GM18868 (cell line): ENCODE data around the gene A3GALT2.
"Not testable (repeated sequence)": the region's sequence is repeated elsewhere in the genome, so short reads cannot be mapped to it uniquely, and the experiment has no call there.

Experiments used
- ATAC-seq: cut with Tn5 transposase; IDR thresholded peaks from one replicate; pipeline ENCODE4 v1.9.1; 2021; ENCODE audit warnings: mild to moderate bottlenecking, moderate library complexity; ENCODE audit not compliant: unreplicated experiment

Gene A3GALT2

DNA sequence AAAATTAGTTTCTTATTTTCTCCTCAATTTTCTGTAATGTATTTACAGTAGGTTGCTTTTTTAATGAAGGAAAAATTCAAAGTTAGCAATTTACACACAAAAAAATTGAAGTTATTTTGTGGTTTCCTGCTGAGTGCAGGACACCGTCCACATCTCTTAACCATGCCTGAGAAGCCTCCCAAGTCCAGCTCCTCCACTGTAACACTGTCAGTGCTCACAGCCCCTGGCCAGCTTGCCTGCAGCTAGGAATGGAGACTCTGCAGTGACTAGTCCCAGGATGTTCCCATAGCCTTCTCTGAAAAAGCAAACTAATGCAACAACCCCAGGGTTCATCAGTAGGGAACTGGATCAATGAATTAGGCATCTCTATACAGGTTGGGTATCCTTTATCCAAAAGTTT is 3.5 kb downstream of the A3GALT2 start:
- ATAC-seq = no peak

DNA sequence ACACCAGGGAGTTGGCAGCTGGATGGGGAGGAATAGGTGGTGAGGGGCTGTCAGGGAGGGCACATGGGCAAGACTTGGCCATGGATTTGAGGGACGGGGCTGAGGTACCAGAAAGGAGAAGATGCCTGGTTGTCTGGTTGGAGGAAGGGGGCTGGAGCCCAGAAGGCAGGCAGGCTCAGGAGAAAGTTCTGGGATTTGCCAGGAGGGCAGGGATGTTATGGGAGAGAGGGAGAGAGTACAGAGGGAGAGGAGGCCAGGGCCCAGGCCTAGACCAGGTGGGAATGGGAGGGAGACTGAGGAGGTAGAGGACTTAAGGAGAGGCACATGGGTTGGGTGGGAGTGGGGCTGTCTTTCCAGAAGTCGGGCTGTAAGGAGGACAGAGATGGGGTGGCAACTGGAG is 4.3 kb downstream of the A3GALT2 start:
- no peak for ATAC-seq

DNA sequence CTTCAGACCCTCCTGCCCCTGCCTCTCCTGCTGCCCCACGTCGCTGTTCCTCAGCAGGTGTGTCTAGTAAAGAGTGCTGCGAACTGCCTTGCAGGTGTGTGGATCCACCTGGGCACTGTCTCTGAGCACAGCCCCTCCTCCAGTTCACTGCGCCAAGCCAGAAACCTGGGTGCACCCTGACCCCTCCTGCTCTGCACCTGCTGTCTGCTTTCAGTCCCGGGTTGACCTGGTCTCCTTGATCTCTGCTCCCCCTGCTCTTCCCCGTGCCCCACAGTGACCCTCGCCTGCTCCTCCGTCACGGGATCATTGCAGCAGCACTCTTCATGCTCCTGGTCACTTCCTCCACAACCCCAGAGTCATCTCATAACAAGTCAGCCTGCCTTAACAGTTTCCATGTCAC is 6.5 kb downstream of the A3GALT2 start:
- no peak for ATAC-seq

DNA sequence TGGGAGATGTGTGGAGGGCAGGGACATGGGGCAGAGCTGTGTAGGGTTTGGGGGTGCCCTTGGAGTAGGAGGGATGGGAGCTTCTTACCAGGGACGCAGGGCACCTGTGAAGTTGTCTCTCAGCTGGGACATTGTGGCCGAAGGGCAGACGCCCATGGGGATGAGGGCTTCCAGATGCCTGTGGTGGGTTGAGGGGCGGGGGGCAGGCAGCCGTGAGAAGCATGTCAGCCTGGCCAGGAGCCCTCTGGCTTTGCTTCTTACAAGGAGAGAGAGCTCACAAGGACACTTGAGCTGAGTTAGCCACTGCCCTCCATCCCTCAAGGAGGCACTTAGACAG is 8.5 kb downstream of the A3GALT2 start:
- no peak for ATAC-seq

DNA sequence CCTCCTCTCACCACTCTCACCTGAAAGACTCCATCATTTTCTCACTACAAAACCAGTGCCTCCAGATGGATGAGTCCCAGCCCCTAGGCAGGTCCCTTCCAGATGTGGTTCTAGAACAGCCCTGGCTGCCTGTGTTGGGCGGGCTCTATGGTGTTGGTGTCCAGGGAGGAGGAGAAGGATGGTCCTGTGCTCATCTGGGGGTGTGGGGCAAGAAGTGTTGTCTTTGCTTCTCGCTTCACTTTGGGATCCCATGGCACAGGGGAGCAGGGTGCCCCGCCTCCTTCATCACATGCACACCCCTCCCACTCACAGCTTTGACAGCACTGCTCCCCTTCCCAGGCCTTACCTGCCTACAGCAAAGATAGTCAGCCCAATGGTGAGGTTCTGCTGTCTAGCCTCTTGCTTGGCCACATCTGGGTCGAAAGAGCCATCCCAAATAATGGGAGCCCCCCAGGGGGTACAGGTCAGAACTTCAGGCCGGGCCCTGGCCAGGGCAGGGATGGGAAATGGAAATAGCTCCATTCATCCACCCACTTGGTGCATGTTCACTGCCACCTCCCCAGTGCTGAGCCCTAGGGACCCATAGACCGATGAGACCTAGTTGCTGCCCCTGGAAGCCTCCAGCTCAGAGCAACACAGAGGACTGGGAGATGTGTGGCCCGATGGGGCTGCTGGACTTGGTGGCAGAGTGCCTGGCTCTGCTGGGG is 9.0 kb downstream of the A3GALT2 start:
- no peak for ATAC-seq

DNA sequence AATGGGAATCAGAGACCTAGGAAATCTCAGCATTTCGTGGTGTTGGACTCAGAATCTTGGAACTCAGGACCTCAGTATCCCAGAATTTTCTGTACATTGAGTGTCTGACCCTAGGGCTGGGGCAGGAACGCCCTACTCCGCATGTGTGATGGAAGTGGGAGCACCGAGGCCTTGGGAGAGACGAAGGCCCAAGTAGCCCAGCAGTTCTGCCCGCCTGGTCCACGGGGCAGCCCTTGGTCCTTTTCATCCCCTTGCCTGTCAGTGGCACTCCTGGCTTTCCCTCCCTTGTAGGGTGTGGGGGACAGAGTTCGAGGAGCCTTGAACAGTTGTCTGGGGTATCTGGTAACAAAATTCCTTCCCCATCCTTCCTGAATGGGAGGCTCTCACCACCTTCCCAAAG is 10.2 kb downstream of the A3GALT2 start:
- ATAC-seq = no peak

DNA sequence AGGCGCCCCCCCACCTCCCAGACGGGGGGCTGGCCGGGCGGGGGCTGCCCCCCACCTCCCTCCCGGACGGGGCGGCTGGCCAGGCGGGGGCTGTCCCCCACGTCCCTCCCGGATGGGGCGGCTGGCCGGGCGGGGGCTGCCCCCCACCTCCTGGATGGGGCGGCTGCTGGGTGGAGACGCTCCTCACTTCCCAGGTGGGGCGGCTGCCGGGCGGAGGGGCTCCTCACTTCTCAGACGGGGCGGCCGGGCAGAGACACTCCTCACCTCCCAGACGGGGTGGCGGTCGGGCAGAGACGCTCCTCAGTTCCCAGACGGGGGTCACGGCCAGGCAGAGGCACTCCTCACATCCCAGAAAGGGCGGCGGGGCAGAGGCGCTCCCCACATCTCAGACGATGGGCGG is 11.5 kb downstream of the A3GALT2 start:
- ATAC-seq = not testable (repeated sequence)

DNA sequence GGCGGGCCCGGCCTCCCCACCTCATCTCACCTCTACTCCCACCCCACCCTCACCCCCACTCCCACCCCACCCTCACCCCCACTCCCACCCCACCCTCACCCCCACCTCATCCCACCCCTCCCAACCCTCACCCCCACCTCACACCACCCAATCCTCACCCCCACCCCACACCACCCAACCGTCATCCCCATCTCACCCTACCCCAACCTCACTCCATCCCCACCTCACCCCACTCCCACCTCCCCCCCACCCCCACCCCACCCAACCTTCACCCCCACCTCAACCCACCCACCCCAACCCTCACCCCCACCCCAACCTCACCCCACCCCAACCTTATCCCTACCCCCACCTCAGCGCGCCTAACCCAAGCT is 13.4 kb downstream of the A3GALT2 start:
- no peak for ATAC-seq

DNA sequence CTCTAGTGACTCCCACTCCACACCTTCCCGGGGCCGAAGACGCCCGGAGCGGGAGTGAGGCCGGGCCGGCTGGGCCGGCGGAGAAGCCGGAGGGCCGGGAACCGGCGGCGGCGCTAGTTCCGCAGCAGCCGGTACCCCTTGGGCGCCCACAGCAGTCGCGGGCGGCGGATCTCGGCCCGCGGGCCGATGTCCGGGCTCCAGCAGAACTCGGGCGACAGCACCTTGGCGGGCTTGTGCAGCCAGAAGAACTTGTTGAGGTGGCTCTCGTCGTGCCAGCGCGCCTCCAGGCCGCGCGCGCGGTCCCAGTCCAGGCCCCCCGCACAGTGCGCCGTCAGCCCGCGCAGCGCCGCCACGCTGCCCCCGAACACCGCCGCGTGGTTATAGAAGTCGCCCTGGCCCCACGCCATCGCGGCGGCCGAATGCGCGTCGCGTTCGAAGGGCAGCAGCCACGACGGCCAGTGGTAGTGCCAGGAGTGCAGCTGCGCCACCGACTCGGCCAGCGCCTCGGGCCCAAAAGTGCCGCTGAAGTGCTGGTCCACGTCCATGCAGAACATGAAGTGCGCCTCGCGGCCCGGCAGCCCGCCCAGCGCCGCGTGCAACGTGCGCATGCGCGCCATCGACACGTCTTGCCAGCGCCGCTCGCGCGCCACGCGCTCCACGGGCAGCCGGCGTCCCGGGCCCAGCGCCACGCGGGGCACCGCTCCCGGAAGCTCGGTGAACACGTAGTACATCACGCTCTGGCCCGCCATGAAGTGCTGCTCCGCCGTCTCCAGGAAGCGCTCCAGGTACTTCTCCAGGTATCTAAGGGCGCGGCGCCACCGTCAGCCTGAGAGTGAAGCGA is 14.0 kb downstream of the A3GALT2 start:
- no peak for ATAC-seq

DNA sequence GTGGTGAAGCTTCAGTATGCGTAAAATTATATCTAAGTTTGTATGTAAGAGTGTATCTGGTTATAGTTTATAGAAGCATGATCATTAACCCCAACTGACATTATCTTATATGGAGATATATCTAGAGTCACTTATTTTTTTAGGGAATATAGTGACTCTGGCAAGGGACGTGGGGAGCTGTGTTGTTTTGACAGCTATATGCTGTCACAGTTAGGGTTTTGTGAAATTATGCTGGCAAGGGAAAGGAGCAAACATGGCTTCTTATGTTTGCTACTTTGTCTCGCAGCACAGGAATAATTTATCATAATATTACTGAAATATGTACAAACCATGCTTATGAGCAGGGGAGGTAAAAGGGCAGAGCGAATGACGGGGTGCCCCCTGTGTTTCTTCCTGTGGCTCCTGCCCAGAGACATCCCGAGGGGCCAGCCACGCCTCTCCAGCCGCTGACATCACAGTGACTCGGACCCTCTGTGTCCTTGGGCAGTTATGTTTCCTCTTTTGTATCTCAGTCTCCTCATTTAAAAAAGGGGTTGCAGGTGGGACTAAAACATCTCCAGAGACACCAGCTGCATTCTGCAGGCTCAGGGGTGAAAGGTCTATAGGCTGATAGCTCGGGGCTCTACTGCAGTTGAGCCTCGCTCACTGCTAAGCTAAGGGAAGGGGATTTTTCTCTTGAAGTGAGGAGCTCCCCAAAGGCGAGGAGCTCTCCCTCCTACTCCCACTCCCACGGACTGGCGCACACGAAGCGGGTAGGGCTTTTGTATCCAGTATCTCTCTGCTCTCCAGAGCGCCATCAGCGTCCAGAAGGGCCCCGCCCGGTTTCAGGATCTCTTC is 14.9 kb downstream of the A3GALT2 start:
- no peak for ATAC-seq

DNA sequence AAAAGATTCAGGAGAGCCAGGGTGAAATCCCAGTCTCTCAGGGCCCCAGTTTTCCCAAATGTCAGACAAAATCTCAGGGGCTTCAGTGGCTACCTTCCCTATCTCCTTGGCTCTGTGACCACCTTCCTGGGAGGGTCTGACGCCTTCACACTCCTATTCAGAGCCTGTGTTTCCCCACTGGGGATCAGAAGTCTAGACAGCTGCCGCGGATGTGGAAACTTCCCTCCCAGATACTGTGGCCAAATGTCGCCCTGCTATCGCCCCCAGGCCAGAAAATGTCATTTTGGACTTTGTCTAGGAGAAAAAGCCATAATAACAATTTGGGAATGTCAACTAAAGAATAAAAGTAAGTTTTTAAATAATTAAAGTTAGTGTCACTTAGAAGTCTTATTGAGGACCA is 15.9 kb downstream of the A3GALT2 start:
- no peak for ATAC-seq

DNA sequence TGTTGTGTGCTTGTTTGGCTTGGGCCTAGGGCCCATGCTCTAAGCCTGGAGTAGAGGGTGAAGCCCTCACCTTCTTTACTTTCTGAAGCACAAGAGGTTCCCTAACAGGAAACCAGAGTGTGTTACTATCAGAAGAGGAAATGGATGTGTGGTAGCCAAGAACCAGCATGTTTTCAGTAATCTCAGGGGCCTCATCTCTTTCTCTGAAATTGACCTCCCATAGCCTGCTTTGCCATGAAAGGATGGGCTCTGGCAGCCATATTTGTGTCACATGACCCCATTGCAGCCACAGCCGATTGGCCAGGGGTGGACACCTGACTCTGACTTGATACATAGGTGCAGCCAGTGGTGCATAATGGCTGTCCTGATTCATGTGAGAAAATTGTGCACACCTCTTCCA is 18.6 kb downstream of the A3GALT2 start:
- ATAC-seq = no peak

DNA sequence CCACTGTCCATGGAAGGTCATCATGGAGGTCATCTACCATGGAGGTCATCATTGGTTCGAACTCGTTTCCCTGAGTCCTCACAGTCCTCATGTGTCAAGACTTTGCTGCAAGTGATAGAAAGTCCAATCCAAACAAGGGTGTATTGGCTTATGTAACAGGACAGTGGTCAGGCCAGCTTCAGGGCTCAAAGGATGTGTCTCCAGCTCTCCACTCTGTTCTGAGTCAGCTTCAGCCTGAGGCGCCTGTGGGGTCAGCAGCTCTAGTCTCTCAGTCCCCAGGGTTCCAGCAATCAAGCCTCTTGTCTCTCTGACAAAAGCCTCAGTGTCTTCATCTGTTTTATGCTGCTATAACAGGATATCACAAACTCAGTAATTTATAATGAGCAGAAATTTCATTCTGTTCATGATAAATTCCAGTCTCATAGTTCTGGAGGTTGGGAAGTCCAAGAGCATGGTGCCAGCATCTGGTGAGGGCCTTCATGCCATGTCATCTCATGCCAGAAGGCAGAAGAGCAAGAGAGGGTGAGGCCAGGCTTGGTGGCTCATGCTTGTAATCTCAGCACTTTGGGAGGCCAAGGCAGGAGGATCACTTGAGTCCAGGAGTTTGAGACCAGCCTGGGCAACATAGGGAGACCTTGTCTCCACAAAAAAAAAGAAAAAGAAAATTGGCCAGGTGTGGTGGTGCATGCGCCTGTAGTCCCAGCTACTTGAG is 19.5 kb downstream of the A3GALT2 start:
- no peak for ATAC-seq

DNA sequence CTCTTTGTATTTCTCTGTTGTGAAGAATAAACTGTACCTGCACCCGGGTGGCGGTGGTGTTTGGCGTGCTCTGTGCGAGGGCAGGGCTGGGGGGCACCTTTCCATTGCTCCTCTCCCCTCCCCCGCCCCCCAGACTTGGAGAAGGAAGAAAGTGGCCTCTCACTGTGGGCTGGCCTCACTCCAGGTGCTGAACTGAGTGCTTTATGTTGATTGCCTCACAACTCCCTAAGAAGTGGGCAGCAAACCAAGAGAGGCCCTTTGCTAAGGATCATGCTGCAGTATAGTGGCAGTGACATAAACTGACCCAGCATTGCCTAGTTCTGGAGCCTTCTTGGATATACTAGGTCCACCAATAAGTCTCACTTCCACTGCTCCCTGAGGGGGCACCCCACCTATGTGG is 20.2 kb downstream of the A3GALT2 start:
- no peak for ATAC-seq

DNA sequence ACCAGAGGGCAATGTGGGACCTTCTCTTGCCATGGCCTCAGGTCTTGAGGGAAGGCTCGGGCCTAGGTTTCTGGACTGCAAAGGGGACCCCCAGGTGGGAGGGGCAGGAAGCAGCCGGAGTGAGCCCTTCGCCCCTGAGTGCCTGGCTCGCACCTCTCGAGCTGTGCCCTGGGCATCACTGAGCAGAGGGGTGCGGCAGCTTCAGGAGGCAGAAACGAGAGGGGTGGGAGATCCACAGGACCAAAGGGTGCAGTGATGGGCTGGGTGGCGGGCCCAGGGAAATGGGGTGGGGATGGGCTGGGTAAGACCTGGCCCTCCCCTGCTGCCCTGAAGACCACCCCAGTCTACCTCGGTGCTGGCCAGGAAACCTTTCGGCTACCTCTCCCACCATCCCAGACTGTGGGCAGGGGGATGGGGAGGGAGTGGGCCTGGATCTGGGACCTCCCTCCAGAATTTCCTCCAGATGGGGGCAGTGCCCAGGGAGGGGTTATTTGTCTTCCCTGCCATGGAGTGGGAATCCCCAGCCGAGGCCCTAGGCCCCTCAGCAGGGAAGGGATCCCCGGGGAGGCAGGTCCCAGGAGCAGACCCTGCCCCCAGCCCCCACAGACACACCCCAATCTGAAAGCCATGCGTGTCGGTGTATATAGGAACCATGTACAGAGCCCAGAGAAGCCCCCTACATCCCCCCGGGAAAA is 21.3 kb downstream of the A3GALT2 start:
- no peak for ATAC-seq

DNA sequence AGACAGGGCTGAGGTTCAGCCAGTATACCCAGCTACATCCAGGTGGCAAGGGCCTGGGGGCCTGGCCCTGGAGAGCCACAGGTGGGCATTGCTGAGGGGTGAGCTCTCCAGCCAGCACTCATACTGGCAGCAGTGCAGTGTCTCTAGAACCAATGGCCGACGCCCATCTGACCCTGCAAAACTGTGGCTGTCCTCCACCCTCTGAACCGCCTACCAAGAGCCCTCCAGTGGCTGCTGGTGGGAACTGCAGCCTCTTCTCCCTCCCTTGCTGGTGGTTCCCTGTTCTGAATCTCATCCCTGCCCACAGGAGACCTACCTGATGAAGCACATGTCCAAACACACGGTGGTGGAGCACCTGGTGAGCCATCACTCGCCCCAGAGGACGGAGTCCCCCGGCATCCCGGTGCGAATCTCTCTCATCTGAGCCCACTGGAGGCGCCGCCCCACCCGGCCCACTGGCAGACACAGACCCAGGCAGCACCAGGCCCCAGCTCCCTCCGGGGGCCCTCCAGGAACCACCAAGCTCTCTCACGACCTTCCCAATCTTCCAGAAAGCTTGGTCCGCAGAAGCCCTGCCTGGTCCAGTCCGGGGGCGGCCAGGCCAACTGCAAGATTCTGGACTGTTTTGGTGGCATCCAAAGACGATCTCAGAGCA is 22.1 kb downstream of the A3GALT2 start:
- no peak for ATAC-seq

DNA sequence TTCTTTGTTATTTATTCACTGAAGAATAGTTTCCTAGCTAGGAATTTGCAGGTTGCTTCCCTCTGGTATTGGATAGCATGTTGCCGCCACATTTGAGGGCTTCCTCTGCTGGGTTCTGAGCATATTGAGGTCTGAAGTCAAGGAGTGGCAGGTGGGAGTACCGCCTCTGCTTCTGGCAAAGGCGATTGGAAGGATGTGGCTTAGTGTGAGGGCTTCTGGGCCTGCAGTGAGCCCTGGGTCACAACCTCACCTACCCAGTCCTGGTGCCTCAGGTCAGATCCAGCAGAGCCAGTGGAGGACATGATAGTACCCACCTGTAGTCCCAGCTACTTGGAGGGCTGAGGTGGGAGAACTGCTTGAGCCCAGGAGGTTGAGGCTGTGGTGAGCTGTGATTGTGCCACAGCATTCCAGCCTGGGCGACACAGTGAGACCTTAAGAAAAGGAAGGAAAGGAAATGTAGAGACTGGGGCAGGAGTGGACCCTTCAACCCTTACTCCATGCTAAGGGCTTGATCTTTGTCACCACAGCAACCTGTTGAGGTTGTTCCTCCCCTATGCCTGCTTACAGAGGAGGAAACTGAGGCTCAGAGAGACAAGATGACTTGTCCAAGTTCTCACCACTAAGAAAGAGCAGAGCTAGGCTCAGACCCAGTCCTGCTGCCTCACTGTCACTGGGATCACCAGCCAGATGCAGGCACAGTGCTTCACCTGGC is 22.8 kb downstream of the A3GALT2 start:
- ATAC-seq = no peak

DNA sequence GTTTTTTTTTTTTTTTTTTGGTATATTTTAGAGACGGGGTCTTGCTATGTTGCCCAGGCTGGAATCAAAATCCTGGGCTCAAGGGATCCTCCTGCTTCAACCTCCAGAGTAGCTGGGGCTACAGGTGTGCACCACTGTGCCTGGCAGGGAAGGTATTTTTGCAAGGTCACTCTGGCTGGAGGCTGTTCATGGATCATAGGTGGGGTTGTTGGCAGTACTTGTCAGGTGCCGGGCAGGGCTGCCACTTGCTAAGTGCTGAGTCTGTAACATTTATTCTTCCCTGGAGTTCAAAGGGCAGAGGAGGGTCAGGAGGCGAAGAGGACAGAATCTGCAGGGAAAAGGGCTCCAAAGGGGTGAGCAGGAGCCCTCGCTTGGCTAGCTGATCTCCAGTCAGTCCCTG is 24.1 kb downstream of the A3GALT2 start:
- ATAC-seq = no peak

DNA sequence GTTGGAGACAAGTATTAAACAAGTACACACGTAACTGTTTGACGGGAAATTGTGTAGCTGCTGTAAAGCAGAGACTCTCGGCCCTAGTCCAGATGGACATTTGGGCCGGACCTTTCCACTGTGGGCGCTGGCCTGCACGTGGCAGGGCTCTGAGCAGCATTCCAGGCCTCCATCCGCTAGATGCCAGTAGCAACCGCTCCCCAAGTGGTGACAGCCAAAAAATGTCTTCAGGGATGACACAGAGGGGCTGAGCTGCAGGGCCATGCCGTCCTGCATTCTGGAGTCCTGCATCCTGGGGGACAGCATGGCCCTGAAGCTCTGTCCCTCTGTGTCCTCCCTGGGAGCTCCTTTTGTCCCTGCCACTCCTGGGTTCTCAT is 24.8 kb downstream of the A3GALT2 start:
- ATAC-seq = no peak
